Lower lobe of right lung (tissue), 2 donors: ENCODE results near the gene TRIOBP. TPM values are rescaled to one million over a fixed set of nuclear protein-coding genes. Genes with fewer than 3 reads are reported as not detected.
"Not testable (repeated sequence)": the region's sequence is repeated elsewhere in the genome, so short reads cannot be mapped to it uniquely, and the experiment has no call there.

Source experiments
- ATAC-seq, 2 donors: fragments of 200-7000 bp; cut with Tn5 transposase; one replicate each; pipeline ENCODE4 v1.9.1; 2020 to 2022; ENCODE audit warnings: mild to moderate bottlenecking in 2 of 2, moderate library complexity in 2 of 2
- DNase-seq: peaks from one replicate; pipeline ENCODE4 v3.0.0-alpha.2; 2020
- H3K27ac ChIP-seq: fragments of 200-600 bp; one replicate; pipeline ENCODE4 v1.8.0; 2022
- H3K27me3 ChIP-seq: fragments of 200-600 bp; one replicate; pipeline ENCODE4 v1.8.0; 2022; ENCODE audit warnings: low read depth
- H3K36me3 ChIP-seq: fragments of 200-600 bp; one replicate; pipeline ENCODE4 v1.8.0; 2022; ENCODE audit warnings: mild to moderate bottlenecking
- H3K4me1 ChIP-seq: fragments of 200-600 bp; one replicate; pipeline ENCODE4 v1.8.0; 2022
- H3K4me3 ChIP-seq: fragments of 200-600 bp; one replicate; pipeline ENCODE4 v1.8.0; 2022; ENCODE audit warnings: mild to moderate bottlenecking
- H3K9me3 ChIP-seq: fragments of 200-600 bp; one replicate; pipeline ENCODE4 v1.8.0; 2022
- CTCF ChIP-seq: fragments of 200-600 bp; IDR thresholded peaks from one replicate; pipeline ENCODE4 v1.8.0; 2022; ENCODE audit warnings: antibody characterized with exemption, mild to moderate bottlenecking
- intact Hi-C: fragments of 100-400 bp; cut with DNase I; formaldehyde crosslinking; loops from one replicate; pipeline ENCODE4 v1.11.0; 2022
- total RNA-seq: library from RNA; stranded (reverse); fragmentation: NEBNext Ultra II Directional; extraction: Animal tissue kit (Norgen Biotek cat#: 25700); gene quantifications from one replicate; pipeline ENCODE4 v1.2.1, GENCODE V29; 2021
- donor health status: DM: no; HTN: yes; CAD: no; lungs with severe emphysema.

TRIOBP gene
- total RNA-seq, 1 donor from 2014 or later: 78.8 TPM

- Histone ChIP-seq H3K27ac (no peak overlapping the region), H3K36me3 (peaks cover 66% of the 10 kb centered on the region), H3K9me3 (no peaks in the 10 kb centered on the region), H3K4me3 (no peak overlapping the region), H3K27me3 (no peaks in the 10 kb centered on the region), H3K4me1 (peaks cover 15% of the 10 kb centered on the region)
- intact Hi-C loops: no loop called here
- DNase-seq (no peak), ATAC-seq (no peak)
- no peak for TF ChIP-seq CTCF
Observed at GRCh38 chr22:37692627-37693285, 4.1 kb upstream of the TRIOBP start.

GRCh38 chr22:37694131-37694530, 2.7 kb upstream of the TRIOBP start:
- Histone ChIP-seq H3K4me1 (peaks cover 12% of the 10 kb centered on the region), H3K36me3 (peaks cover 54% of the 10 kb centered on the region)
- H3K27ac ChIP-seq, H3K4me3 ChIP-seq, H3K9me3 ChIP-seq, H3K27me3 ChIP-seq, intact Hi-C loops, ATAC-seq, DNase-seq: not testable (repeated sequence)

GRCh38 chr22:37696260-37696656, 590 bp upstream of the TRIOBP start:
- ATAC-seq, H3K9me3 ChIP-seq, H3K27me3 ChIP-seq, DNase-seq, intact Hi-C loops, H3K27ac ChIP-seq: not testable (repeated sequence)
- peaks cover 12% of the 10 kb centered on the region for H3K4me1 ChIP-seq
- H3K36me3 ChIP-seq: peaks cover 34% of the 10 kb centered on the region
- peak overlapping the region; percentile 30 for H3K4me3 ChIP-seq

DNA sequence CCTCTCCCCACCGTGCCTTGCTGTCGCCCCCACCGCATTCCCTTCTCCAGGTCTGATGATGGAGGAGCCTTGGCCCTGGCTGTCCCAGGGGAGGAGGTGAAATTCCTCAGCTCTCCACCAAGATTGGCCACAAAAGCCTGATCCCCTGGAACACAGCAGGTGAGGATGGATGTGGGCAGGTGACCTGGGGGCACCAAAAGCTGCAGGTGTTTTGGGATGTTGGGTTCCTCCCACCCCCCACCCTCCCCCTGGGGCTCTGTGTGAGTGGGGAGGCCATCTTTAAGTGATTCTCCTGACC, 639 bp downstream of the TRIOBP start:
- TF ChIP-seq CTCF: no peak
- Histone ChIP-seq H3K4me3 (no peak overlapping the region), H3K4me1 (peaks cover 19% of the 10 kb centered on the region), H3K36me3 (peaks cover 22% of the 10 kb centered on the region), H3K27me3 (no peaks in the 10 kb centered on the region), H3K9me3 (no peaks in the 10 kb centered on the region), H3K27ac (no peak overlapping the region)
- no peak for ATAC-seq
- intact Hi-C loops: no loop called here
- no peak for DNase-seq

GRCh38 chr22:37701141-37701786, 4.4 kb downstream of the TRIOBP start:
- no peak for ATAC-seq
- H3K27ac ChIP-seq: no peak overlapping the region
- H3K27me3 ChIP-seq: no peaks in the 10 kb centered on the region
- no peak for TF ChIP-seq CTCF
- H3K36me3 ChIP-seq: no peaks in the 10 kb centered on the region
- H3K4me3 ChIP-seq: no peak overlapping the region
- peaks cover 14% of the 10 kb centered on the region for H3K4me1 ChIP-seq
- no peaks in the 10 kb centered on the region for H3K9me3 ChIP-seq
- intact Hi-C loops: no loop called here
- no peak for DNase-seq

DNA sequence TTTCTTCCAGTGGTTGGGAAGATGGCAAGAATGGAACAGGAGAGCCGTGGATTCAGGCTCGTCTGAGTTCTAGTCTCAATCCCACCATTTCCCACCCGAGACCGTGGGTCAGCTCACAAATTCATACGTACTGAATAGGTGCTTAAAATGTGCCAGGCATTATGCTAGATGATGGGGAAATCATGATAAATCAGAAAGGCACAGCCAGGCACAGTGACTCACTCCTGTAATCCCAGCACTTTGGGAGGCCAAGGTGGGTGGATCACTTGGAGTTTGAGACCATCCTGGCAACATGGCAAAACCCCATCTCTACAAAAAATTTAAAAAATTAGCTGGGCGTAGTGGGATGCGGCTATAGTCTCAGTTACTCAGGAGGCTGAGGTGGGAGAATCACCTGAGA, 7.1 kb downstream of the TRIOBP start:
- Histone ChIP-seq H3K4me1 (peaks cover 9% of the 10 kb centered on the region), H3K27me3 (no peaks in the 10 kb centered on the region), H3K4me3 (no peak overlapping the region), H3K27ac (no peak overlapping the region), H3K36me3 (no peaks in the 10 kb centered on the region), H3K9me3 (no peaks in the 10 kb centered on the region)
- DNase-seq (no peak), ATAC-seq (no peak)
- TF ChIP-seq CTCF: no peak
- intact Hi-C loops: no loop called here
